NCI-H345 treated with DMSO at 0.1 percent for 48 hours (cell line): ENCODE measurements around the gene DPP8.
"Not testable (repeated sequence)": the region's sequence is repeated elsewhere in the genome, so short reads cannot be mapped to it uniquely, and the experiment has no call there.

Experiments
- DNase-seq: peaks from one replicate; lab custom pipeline; 2025; ENCODE audit not compliant: unreplicated experiment; lab: John Stamatoyannopoulos, UW

Gene DPP8

DNA sequence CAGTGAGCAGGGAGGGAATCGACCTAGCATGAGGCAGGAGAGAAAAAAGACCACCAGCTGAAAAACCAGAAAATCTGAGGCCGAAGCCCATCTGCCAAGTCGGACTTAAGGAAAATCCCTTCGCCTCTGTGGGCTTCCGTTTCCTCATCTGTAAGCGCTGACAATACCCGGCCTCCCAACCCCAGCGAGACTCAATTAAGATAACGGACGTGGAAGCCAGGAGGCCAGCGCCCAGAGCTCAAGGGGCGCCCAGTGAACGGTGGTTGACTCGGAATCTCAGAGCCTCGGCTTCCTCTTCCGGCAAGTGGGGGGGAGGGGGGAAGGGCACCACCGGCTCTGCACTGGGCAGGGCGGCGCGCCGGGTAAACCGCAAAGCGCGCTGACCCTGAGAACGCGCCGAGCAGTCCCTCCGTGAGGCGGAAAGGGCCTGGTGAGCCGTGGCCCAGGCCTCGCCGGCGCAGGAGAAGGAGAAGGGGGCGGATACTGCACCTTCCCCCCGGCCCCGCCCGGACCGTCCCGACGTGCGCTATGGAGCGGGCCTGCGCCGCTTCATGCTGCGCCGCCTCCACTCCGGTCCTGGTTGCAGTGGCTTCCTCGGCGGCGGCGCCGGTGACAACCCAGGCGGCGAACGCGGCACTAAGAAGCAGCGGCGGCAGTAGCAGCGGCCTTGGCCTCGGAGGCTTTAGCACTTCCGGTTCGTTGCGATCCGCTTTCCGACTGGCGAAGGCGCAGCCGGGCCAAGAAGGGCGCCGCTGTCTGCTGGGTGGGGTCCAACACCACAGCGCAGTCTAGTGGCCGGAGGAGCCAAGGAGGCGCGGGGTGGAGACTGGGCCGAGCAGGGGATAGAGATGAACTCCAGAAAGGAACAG, at the start of gene DPP8:
TSS of gene DPP8 (minus strand) at position 693 of the 869 bp plus-strand sequence. CDS start 5,136 bp downstream, outside the sequence.
- peak; percentile 74 for DNase-seq

DNA sequence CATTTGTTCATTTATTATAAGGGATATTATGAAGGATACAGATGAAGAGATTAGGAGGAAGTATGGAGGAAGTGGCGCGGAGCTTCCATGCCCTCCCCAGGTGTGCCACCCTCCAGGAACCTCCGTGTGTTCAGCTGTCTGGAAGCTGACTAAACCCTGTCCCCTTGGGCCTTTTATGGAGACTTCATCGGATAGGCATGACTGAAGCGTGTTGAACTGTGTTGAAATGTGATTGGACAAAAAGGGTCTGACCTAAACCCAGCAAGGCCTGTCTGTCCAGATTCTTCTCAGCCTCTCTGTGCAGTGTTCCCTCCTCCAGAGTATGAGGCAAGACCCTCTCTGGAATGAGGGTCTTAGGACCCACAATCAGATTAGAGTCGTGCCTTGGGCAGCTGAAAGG, 44.4 kb upstream of the DPP8 start:
- DNase-seq: no peak

DNA sequence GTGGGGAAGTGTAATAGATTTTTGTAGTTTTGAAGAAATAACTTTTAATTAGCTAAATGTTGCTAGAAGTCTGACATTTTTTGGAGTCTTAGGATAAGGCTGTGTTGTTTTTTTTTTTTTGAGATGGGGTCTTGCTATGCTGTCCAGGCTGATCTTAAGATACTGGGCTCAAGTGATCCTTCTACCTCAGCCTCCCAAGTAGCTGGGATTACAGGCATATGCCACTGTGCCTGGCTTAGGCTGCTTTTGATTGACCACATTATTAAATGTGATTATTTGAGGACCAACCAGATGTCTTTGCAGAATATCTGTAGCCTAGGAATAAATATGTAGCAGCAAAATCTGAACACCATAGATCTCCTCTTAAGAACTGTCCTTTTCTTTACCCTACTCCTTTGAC, 42.5 kb upstream of the DPP8 start:
- no peak for DNase-seq

DNA sequence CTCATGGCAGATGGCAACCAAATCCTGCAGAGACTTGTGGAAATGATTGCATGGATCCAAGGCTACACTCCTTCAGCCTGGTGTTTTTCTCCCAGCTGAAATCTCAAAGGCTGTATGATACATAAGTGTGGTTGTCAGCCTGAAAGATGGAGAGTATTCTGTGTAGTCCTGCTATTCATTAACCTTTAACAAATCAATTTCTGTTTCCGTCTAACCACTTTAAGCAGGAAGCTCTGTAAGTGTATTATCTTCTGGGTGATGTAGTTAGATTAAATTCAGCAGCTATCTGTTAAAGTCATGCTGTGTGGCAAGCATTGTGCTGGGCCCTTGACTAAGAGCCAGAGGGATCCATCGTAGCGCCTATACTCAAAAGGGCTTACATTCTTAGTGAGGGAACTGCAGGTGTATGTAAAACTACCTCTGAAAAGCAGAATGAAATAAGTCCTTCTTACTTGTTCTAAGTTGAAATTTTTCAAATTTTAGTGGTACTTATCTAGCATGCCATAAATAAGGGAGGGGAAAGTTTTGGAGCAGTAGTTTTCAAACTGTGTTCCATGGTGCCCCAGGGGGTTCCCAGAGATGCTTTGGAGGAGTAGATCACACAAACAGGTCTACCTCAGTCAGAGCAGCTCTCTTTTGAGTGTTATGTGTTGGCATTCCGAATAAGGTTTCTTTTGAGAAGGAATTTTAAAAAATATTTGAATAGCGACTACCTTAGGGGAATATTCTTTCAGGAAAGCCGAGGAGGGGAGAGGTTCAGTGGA, 41.7 kb upstream of the DPP8 start:
- DNase-seq: no peak

DNA sequence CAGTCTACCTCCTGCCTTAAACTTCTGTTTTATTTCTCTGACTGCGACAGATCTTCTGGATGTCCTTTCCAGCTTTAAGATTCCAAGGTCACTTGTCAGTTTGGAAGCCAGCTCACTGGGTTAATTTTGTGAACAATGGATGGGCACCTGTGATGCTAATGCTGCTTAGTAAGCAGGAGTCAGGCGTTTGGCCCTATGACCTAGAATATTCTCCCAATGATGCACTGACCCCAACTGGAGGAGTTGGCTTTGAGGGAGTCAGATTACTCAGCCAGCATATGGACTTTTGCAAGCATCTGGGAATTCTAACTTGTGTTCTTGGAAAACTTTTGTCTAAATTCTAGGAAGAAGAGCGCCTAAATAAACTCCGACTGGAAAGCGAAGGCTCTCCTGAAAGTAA, 40.8 kb upstream of the DPP8 start:
- DNase-seq: no peak

DNA sequence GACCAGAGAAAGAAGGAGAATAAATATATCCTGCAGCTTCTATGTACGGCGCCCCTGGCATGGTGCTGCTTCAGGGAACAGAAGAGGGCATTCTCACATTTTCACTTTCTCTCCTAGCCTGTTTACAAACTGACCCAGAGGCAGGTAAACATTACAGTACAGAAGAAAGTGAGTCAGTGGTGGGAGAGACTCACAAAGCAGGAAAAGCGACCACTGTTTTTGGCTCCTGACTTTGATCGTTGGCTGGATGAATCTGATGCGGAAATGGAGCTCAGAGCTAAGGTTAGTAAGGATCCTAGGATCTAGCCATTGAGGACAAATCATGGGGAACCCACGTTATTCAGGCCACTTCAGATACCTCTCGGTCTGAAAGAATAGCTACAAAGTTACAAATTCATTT, 39.1 kb upstream of the DPP8 start:
- DNase-seq: no peak

DNA sequence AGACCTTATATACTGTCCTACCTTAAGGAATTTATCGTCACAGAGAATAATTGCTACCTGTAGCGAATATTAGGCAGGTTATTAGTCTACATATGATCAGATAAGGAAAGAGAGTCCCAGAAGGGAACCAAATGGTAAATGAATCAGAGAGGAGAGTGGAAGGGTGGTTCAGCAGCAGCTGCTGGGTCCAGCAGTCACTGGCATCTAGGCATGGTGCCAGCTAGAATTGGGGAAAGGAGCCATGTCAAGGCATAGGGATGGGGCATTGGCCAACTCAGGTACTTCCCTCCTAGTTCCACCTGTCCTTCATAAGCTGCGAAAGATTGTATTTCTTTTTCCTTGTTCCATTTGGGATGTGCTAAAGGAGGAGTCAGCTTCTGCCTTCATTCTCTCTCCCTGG, 36.2 kb upstream of the DPP8 start:
- DNase-seq: no peak

DNA sequence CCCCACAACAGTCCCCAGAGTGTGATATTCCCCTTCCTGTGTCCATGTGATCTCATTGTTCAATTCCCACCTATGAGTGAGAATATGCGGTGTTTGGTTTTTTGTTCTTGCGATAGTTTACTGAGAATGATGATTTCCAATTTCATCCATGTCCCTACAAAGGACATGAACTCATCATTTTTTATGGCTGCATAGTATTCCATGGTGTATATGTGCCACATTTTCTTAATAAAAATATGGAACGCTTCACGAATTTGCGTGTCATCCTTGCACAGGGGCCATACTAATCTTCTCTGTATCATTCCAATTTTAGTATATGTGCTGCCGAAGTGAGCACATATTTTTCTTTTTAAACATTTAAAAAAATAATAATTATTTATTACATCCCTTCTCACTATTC, 35.4 kb upstream of the DPP8 start:
- DNase-seq: not testable (repeated sequence)

DNA sequence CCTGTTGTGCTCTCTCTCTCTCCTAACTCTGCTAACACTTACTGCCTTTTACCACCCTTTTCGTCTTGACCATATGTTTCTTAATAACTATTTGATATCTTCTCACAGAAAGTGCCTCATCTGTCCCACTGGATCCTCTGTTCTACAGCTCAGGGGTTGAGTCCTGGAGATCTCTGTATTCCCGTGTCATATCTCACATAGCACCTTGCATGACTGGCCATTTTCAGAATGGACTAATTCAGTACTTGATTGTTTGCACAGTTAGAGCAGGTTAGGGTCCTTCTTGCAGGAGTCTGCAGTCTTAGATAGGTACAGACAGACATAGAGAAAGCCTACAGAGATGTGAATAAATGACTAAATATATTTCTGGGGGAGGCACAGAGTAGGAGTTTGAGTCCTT, 33.7 kb upstream of the DPP8 start:
- no peak for DNase-seq

DNA sequence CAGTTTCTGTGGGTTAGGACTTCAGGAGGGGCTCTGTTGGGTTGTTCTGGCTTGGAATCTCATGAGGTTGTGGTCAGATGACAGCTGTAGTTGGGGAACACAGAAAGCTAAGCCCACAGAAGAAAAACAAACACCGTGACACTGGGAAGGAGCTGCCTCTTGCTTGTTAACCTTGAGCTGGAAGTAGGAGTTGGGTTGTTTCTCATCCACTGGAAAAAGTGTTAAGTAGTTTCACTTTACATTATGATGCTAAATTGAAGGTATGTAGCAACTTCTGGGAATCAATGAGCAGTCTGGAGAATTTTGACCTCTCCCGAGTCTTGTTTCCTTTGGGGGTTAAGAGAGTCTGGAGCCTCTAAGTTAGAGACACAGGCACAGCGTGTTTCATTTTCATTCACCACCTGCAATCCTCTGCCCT, 33.2 kb upstream of the DPP8 start:
- no peak for DNase-seq

DNA sequence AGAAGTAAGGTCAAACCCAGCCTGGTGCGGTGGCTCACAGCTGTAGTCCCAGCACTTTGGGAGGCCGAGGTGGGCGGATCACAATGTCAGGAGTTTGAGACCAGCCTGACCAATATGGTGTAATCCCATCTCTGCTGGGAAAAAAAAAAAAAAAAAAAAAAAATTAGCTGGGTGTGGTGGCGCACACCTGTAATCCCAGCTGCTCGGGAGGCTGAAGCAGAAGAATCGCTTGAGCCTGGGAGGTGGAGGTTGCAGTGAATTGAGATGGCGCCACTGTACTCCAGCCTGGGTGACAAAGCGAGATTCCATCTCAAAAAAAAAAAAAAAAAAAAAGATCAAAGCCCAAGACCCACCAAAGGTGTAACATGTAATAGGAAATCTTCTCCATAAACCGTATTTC, 31.8 kb upstream of the DPP8 start:
- not testable (repeated sequence) for DNase-seq

DNA sequence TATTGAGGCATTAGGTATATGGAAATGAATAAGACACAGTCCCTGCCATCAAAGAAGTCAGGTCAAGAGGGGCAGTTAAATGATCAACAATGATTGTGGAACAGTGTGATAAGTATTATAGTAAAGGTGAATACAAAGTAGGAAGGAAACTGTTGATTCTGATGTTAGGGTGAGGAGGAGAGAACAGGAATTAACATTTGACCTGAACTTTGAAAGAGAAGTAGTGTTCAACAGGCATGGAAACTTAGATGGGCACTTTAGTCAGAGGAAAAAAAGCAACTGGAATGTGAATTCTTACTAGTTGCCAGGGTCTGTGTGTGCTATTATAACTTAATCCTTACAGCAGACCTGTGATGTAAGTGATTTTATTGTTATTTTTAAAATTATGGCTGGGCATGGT, 30.4 kb upstream of the DPP8 start:
- no peak for DNase-seq

DNA sequence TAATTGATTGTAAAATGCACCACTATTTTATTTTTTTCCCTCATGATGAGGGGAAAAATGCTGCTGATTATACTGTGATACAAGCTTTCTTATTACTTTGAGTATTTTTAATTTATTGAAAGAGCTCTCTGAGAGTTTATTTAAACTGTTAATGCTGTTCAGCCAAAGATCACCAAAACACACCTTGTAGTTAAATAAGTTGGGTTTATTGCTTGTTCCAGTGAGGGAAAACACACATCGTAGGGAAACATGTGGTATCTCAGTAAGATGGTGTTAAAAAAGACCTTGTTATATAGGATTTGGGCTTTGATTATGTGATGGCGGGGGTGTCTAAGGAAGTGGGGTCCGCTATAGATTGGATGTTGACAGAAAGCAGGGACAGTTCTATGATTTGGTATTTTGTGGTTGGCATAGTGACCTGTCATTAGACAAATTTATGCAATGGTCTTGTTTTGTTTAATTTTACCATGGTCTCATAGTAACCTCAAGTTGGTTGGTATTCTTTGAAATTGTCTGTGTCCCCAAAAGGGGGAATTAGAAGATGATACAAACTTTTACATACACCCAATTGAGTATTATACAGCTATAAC, 23.8 kb upstream of the DPP8 start:
- no peak for DNase-seq

DNA sequence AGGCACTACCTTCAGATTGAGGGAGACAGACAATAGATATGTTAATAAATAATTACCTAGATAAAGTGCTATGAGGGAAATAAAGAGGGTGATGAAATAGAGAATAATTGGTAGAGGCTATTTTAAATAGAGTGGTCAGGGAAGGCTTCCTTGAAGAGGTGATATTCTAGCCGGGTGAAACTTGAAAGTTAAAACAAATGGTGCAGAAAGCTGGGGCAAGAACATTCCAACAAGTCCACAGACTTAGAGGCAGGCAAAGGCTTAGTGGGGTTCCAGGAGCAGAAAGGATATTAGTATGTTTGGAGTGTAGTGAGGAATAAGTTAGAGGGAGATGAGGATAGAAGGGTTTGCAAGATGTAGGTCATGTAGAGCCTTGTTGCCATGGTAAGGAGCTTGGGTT, 22.8 kb upstream of the DPP8 start:
- no peak for DNase-seq

DNA sequence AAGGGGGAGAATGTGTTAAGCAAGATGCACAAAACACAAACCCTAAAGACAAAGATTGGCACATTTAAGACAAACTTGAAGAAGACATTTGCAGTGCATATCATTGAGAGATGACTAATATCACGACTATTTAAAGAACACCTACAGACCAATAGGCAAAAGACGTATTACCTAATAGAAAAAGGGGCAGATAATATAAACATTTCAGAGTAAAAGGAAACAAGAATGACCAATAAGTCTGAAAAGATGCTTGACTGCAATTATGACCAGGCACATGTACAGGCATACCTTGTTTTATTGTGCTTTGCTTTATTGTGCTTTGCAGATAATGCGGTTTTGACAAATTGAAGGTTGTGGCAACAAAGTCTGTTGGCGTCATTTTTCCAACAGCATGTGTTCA, 17.7 kb upstream of the DPP8 start:
- DNase-seq: no peak

DNA sequence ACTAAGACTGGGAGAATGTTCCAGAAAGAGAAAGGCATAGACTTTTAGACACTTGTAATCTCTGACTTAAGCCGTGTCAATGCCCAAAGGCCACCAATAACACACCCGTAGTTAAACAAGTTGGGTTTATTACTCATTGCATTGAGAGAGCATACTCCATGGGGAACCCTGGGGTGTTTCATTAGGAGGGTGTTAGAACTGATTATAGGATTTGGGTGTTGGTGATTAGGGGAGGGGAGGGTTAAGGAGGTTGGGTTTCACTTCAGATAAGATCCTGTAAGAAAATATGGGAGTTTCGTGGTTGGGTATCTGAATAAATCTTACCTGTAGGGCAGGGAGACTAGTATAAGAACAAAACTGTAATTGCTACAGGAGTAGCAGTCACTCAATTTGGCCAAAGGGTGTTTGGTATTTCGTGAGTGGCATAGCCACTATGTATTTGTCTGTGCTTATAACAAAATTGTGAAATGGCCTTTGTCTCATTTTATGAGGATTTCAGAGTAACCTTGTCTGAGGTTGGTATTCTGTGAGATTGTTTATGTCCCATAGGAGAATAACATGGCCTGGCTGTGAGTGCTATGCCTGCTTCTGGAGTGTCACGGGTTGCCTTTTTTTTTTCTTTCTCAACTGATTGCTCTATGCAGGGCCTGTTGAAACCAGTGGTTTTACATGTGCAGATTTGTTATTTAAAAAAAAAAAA, 15.7 kb upstream of the DPP8 start:
- no peak for DNase-seq

DNA sequence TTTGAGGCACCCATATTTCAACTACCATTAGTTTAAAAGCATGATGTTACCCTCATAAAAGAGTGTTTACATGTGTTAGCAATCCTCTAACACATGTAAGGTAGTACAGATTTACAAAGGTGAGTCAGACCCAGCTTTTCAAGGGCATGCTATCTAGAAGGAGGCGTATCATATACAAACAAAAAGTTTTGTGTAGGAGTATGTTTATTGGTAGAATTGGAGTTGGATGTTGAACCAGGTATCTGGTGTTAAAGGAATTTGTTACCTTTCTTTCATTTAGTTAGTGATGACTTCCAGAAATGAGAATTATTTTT, 15.2 kb upstream of the DPP8 start:
- DNase-seq: no peak

DNA sequence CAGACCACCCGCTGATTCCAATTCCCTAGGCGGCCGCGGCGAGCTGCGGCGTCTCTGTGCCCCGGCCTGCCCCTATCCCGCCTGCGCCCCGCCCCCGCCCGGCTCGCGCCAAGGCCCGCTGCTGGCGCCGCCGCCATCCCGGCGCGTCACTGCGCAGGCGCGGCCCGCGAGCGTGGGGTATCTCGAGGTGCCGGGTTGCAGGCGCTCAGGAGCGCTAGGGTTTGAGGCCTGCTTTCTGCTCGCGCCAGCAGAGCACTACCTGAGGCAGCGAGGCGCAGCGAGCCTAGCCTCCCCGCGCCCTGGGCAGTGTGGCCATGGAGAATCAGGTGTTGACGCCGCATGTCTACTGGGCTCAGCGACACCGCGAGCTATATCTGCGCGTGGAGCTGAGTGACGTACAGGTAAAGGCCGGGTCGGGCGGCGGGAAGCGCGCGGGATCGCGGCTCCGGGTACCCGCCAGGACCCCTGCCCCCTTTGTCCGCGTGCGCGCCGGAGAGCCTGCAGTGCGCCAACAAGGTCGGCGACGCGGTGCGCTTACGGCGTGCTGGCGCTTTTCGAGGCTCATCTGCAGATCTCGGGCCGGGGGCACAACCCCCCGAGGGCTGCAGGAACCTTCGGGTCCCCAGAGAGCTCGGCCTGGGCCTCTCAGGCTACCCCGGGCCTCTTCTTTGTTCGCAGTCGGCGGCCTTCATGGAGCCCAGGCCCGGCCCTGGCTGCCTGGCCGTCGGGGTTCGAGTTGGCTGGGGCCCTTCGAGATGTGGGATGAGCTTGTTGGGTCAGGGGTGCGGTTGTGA, 13.0 kb upstream of the DPP8 start, which contains the start of gene HACD3:
TSS of gene HACD3 (plus strand) at position 146 of the 794 bp plus-strand sequence. CDS start at position 315, 169 bp downstream.
- peak; percentile 53 for DNase-seq

DNA sequence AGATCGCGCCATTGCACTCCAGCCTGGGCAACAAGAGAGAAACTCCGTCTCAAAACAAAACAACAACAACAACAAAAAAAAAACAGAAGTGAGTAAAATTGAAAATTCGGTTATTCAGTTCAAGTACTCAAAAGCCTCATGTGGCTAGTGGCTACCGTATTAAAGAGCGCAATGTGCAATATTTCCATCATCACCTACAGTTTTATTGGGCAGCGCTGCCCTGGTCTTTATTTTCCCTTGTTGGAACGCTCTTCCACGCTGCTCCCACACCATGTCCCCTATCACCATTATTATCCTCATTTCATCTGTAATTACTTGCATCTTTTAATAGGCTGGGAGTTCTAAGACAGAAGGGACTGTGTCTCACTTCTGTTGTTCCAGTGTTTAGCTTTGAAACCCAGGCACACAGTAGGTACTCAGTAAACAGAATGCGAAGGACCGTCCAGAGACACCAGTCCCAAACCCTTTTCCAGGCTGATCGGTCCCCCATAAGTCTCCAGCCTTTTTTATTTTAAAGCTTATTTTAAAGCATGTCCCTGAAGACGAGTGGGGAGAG, 12.4 kb upstream of the DPP8 start:
- DNase-seq: no peak

DNA sequence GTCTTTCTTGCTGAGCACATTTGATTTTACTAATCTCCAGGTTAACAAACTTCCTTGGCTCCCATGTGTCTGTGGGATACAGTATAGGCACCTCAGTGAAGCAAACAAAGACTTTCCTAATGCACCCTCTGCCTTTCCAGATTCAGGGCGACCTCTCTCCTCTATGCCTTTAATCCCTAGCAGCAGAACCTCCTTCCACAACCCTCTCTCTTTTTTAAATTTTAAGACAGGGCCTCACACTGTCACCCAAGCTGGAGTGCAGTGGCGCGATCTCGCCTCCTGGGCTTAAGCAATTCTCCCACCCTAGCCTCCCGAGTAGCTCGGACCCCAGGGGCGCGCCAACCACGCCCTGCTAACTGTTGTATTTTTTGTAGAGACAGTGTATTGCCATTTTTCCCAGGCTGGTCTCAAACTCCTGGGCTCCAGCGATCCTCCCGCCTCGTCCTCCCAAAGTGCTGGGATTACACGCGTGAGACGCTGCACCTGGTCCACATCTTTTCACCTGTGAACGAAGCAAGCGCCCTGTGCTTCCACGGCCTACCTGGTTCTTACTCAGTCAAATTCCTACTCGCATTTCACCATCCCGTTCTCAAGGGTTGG, 11.1 kb upstream of the DPP8 start:
- no peak for DNase-seq
